Lung microvascular endothelial cell (primary cell): ENCODE results near the gene VPREB3. TPM values are rescaled to one million over a fixed set of nuclear protein-coding genes. Genes with fewer than 3 reads are reported as not detected.
"Not testable (repeated sequence)": the region's sequence is repeated elsewhere in the genome, so short reads cannot be mapped to it uniquely, and the experiment has no call there.

Source experiments
- DNase-seq, 2 donors: peaks; one replicate each; pipeline versions ENCODE4 v3.0.0 to v3.0.0-alpha.2; 2010; ENCODE audit warnings: low read depth in 2 of 2
- total RNA-seq: library from RNA; depleted of rRNA; stranded (reverse); fragments of >200 nt; gene quantifications from 2 replicates; pipeline ENCODE4 v1.2.1, GENCODE V29; 2014

VPREB3 gene
- total RNA-seq, 1 donor from 2014 or later: not detected

GRCh38 chr22:23742505-23743264 is 11.5 kb downstream of the VPREB3 start:
- DNase-seq: no peak

GRCh38 chr22:23737696-23738095 is 16.5 kb downstream of the VPREB3 start:
- DNase-seq: no peak

- DNase-seq: not testable (repeated sequence)
Measured at GRCh38 chr22:23728108-23728507, 26.1 kb downstream of the VPREB3 start.

GRCh38 chr22:23722724-23723123 is 31.5 kb downstream of the VPREB3 start:
- DNase-seq: no peak

GRCh38 chr22:23722160-23722559 is 32.1 kb downstream of the VPREB3 start:
- DNase-seq: no peak

- DNase-seq: no peak
Measured at GRCh38 chr22:23720855-23721254, 33.4 kb downstream of the VPREB3 start.

- DNase-seq: no peak
Measured at GRCh38 chr22:23718371-23719165, 35.7 kb downstream of the VPREB3 start.

- DNase-seq: peak; percentile 88 to 92
Measured at GRCh38 chr22:23716811-23717801, 37.1 kb downstream of the VPREB3 start.

- DNase-seq: no peak
Measured at GRCh38 chr22:23715806-23716375, 38.3 kb downstream of the VPREB3 start.

- no peak for DNase-seq
Measured at GRCh38 chr22:23714596-23715578, 39.3 kb downstream of the VPREB3 start.

- no peak for DNase-seq
Measured at GRCh38 chr22:23713696-23714595, 40.3 kb downstream of the VPREB3 start.

GRCh38 chr22:23712256-23712655 is 42.0 kb downstream of the VPREB3 start:
- DNase-seq: no peak

- DNase-seq: no peak
Measured at GRCh38 chr22:23709107-23709506, 45.1 kb downstream of the VPREB3 start.

- DNase-seq: no peak
Measured at GRCh38 chr22:23708270-23708669, 46.0 kb downstream of the VPREB3 start.

- DNase-seq: no peak
Measured at GRCh38 chr22:23705358-23705757, 48.9 kb downstream of the VPREB3 start.

GRCh38 chr22:23704829-23705228 is 49.4 kb downstream of the VPREB3 start:
- no peak for DNase-seq

GRCh38 chr22:23704062-23704461 is 50.2 kb downstream of the VPREB3 start:
- DNase-seq: no peak
